Heart left ventricle (tissue), 16 donors: ENCODE measurements around the gene LRP1B. TPM values are rescaled to one million over a fixed set of nuclear protein-coding genes. Genes with fewer than 3 reads are reported as not detected.

Experiments
- ATAC-seq, 4 donors: fragments of 200-7000 bp; cut with Tn5 transposase; one replicate each; pipeline ENCODE4 v1.9.1; 2020 to 2022; ENCODE audit warnings: moderate library complexity in 4 of 4, mild to moderate bottlenecking in 3 of 4, moderate number of reproducible peaks in 1 of 4
- DNase-seq, 5 donors: peaks; one replicate each; pipeline ENCODE4 v3.0.0-alpha.2; 2020
- H3K27ac ChIP-seq, 12 donors: fragments of 200-600 bp; sonication (generic) in 4 of 12; one replicate each; pipeline versions ENCODE4 v1.5.0 to v1.8.0; 2016 to 2022; ENCODE audit warnings: mild to moderate bottlenecking in 2 of 12
- H3K27me3 ChIP-seq, 9 donors: fragments of 200-600 bp; sonication (generic) in 2 of 9; one replicate each; pipeline versions ENCODE4 v1.5.1 to v1.8.0; 2016 to 2022; ENCODE audit warnings: mild to moderate bottlenecking in 3 of 9
- H3K36me3 ChIP-seq, 9 donors: fragments of 200-600 bp; sonication (generic) in 2 of 9; one replicate each; pipeline versions ENCODE4 v1.5.0 to v1.8.0; 2018 to 2022; ENCODE audit warnings: mild to moderate bottlenecking in 2 of 9
- H3K4me1 ChIP-seq, 12 donors: fragments of 200-600 bp; sonication (generic) in 4 of 12; one replicate each; pipeline versions ENCODE4 v1.5.0 to v1.8.0; 2016 to 2022; ENCODE audit warnings: mild to moderate bottlenecking in 3 of 12
- H3K4me3 ChIP-seq, 12 donors: fragments of 200-600 bp; sonication (generic) in 4 of 12; one replicate each; pipeline versions ENCODE4 v1.5.0 to v1.8.0; 2017 to 2022; ENCODE audit warnings: mild to moderate bottlenecking in 9 of 12, moderate library complexity in 4 of 12
- H3K9me3 ChIP-seq, 12 donors: fragments of 200-600 bp; sonication (generic) in 4 of 12; one replicate each; pipeline versions ENCODE4 v1.5.0 to v1.8.0; 2016 to 2022; ENCODE audit warnings: mild to moderate bottlenecking in 1 of 12
- POLR2A ChIP-seq, 2 donors: fragments of 450-650 bp; IDR thresholded peaks; one replicate each; pipeline ENCODE4 v1.6.1; 2017; ENCODE audit warnings: antibody characterized with exemption in 2 of 2, mild to moderate bottlenecking in 2 of 2, moderate library complexity in 2 of 2
- WGBS, 4 donors: extraction: QIAGEN DNeasy Blood & Tissue Kit in 2 of 4; methylation state at CpG; one replicate each; pipeline versions ENCODE4 v1.1.5 to v1.1.7; 2013 to 2018; 5-methylcytosine and 5-hydroxymethylcytosine counted together
- intact Hi-C, 10 donors: fragments of 100-400 bp; cut with DNase I; formaldehyde crosslinking; loops; one replicate each; pipeline versions ENCODE4 v1.11.1 to v1.14.2; 2022
- polyA plus RNA-seq, 2 donors: library from polyadenylated mRNA; stranded (reverse); fragments of 200-250 nt; gene quantifications; one replicate each; pipeline ENCODE4 v1.2.3, GENCODE V29; 2013
- total RNA-seq, 9 donors: library from RNA; depleted of rRNA in 2 of 9; stranded (reverse); fragments of >200 nt in 2 of 9; fragmentation: NEBNext Ultra II Directional in 3 of 9; extraction: Animal tissue kit (Norgen Biotek cat#: 25700) in 3 of 9; gene quantifications; one replicate each; pipeline versions ENCODE4 v1.1.0 to v1.2.4, GENCODE V29; 2016 to 2023
- TF ChIP-seq, protein P1 (sequence below), 12 donors: fragments of 200-600 bp; sonication (generic) in 4 of 12; IDR thresholded peaks; one replicate each; pipeline versions ENCODE4 v1.5.0 to v1.8.0; 2018 to 2022; ENCODE audit warnings: antibody characterized with exemption in 12 of 12, mild to moderate bottlenecking in 5 of 12
- donor health status: ischemic (EF 13 %, LVEDD 7.1; RV severe dilation, severe dysfunction).
- donor health status: healthy with polysubstance abuse.
- donor health status: DM: no; HTN: yes; CAD: no.
- donor health status: DM: no; HTN: no; CAD: no.
- donor health status: ischemic (EF 25% LVEDD 6.9; RV normal size, moderate dysfunction).
- donor health status: ischemic (EF 25% LVEDD 5.7; RV mildly dilated, moderate dysfunction).
- donor health status: healthy.
- donor health status: DM: yes; HTN: yes; CAD: no.
- donor health status: ischemic (EF 35%, LVEDD 5.7; RV mildly dilated, moderate dysfunction).
- donor health status: nonischemic (EF 11% LVEDD 7.7; RV severe dilation, severe dysfunction).
- donor health status: DM: yes; HTN: yes; CAD: no.
- donor health status: PGD.
- donor health status: ischemic (EF 29% LVEDD 5.4; RV normal size, mild dysfunction).
- donor health status: nonischemic (EF 23%, LVEDD 6.1; RV moderate dilation, normal function).

The LRP1B gene
- total and polyA plus RNA-seq, 11 donors = 0.01 to 0.19 (median 0.11) TPM; not detected in 2

DNA sequence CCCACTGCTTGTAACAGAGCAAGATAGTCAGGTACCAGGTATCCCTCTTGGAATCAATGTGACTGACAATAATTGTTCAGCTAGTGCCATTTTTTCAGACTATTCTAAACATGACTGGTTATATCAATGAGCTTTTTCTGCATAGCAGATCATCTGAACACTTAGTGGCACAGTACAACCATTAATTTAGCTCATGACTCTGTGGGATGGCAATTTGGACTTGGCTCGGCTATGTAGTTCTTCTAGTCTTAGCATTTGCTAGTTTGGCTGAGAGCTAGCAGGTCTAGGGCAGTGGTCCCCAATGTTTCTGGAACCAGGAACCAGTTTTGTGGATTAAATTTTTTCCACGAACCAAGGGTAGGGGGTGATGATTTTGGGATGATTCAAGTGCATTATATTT lies 1929.2 kb downstream of the LRP1B start:
- no peak overlapping the region for H3K4me3 ChIP-seq
- TF ChIP-seq, protein P1, sequence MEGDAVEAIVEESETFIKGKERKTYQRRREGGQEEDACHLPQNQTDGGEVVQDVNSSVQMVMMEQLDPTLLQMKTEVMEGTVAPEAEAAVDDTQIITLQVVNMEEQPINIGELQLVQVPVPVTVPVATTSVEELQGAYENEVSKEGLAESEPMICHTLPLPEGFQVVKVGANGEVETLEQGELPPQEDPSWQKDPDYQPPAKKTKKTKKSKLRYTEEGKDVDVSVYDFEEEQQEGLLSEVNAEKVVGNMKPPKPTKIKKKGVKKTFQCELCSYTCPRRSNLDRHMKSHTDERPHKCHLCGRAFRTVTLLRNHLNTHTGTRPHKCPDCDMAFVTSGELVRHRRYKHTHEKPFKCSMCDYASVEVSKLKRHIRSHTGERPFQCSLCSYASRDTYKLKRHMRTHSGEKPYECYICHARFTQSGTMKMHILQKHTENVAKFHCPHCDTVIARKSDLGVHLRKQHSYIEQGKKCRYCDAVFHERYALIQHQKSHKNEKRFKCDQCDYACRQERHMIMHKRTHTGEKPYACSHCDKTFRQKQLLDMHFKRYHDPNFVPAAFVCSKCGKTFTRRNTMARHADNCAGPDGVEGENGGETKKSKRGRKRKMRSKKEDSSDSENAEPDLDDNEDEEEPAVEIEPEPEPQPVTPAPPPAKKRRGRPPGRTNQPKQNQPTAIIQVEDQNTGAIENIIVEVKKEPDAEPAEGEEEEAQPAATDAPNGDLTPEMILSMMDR (IDR thresholded peaks at IDR 0.05) = peak in 1 of 12 donors; percentile 7
- TF ChIP-seq POLR2A (IDR thresholded peaks at IDR 0.05) = no peak
- DNase-seq (no peak), ATAC-seq (peak in 1 of 4 donors; percentile 66)
- H3K9me3 ChIP-seq = peaks cover 0 to 4% (median 0%) of the 10 kb centered on the region in 12 donors
- no peaks in the 10 kb centered on the region for H3K27me3 ChIP-seq
- WGBS, 4 donors = 72 to 76% (median 75%) methylated on average over 2 of the region's 2 CpGs
- no peak overlapping the region for H3K27ac ChIP-seq
- intact Hi-C loops = no loop called here
- no peaks in the 10 kb centered on the region for H3K36me3 ChIP-seq
- H3K4me1 ChIP-seq = no peaks in the 10 kb centered on the region

DNA sequence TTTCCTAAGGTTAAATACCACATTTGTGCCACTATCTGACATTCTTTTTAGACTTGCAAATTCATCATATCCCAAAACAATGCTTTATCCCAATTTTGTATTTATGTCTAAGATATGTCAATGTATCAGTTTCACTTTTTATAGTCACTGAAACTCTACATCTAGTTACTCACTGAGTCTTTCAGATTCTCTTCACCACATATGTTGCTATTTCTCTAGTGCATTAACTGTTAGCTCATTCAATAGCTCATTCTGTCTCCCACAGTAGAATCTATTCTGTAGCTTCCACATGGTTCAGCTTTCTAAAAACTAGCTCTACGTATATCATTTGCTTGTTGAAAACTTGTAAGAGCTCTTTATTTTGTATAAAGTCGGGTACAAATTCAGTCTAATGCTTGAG lies 1930.1 kb downstream of the LRP1B start:
- H3K9me3 ChIP-seq = peaks cover 0 to 4% (median 0%) of the 10 kb centered on the region in 12 donors
- TF ChIP-seq POLR2A (IDR thresholded peaks at IDR 0.05) = no peak
- TF ChIP-seq, protein P1 (IDR thresholded peaks at IDR 0.05) = no peak
- ATAC-seq (no peak), DNase-seq (no peak)
- no peak overlapping the region for H3K4me3 ChIP-seq
- H3K27ac ChIP-seq = no peak overlapping the region
- intact Hi-C loops = no loop called here
- 58 to 79% (median 65%) methylated on average over 2 of the region's 2 CpGs for WGBS, 4 donors
- no peaks in the 10 kb centered on the region for H3K27me3 ChIP-seq
- no peaks in the 10 kb centered on the region for H3K4me1 ChIP-seq
- no peaks in the 10 kb centered on the region for H3K36me3 ChIP-seq

DNA sequence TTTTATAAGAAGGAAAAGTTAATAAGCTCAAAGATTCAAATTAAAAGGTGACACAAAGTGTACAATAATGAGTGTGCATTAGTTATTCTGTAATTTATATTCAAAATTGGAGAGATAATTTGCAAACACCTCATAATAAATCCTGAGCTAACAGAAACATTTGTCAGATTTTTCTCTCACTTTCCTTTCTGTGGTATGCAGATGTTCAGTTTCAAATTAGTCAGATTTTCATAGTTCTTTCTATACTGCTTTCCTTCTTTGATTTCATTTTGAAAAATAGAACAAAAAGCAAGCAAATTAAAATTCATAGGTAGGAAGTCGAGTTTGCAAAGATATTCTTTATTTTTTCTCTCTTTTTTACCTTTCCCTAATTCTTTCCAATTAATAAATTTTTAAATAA lies 1930.5 kb downstream of the LRP1B start:
- no peak overlapping the region for H3K4me3 ChIP-seq
- no peaks in the 10 kb centered on the region for H3K27me3 ChIP-seq
- TF ChIP-seq, protein P1 (IDR thresholded peaks at IDR 0.05) = no peak
- no peak for TF ChIP-seq POLR2A (IDR thresholded peaks at IDR 0.05)
- peaks cover 0 to 4% (median 0%) of the 10 kb centered on the region in 12 donors for H3K9me3 ChIP-seq
- H3K27ac ChIP-seq = no peak overlapping the region
- DNase-seq (no peak), ATAC-seq (no peak)
- 44 to 58% (median 47%) methylated on average over 1 of the region's 1 CpG for WGBS, 4 donors
- intact Hi-C loops = no loop called here
- H3K36me3 ChIP-seq = no peaks in the 10 kb centered on the region
- no peaks in the 10 kb centered on the region for H3K4me1 ChIP-seq

DNA sequence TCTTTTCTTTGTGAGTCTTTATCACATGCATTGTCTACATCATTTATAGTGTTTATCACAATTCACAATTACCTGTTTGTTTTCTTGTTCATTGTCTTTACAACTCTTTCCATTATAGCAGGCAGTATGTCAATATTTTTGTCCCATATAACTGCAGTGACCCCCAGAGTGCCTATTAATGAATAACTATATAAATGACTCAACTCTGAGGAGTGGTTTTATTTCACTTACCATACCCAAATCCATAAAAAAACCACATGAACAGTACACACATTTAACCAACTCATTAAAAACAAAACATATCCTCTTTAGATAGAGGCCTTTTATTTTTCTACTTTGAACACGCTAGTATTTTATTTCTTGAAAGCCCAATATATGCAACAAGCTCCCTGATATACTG lies 1931.5 kb downstream of the LRP1B start:
- intact Hi-C loops = no loop called here
- TF ChIP-seq, protein P1 (IDR thresholded peaks at IDR 0.05) = no peak
- no peak for TF ChIP-seq POLR2A (IDR thresholded peaks at IDR 0.05)
- no peak overlapping the region for H3K4me3 ChIP-seq
- 0 to 84% (median 82%) methylated on average over 1 of the region's 1 CpG for WGBS, 4 donors
- H3K27ac ChIP-seq = no peak overlapping the region
- ATAC-seq = no peak
- H3K27me3 ChIP-seq = no peaks in the 10 kb centered on the region
- peaks cover 0 to 4% (median 0%) of the 10 kb centered on the region in 12 donors for H3K9me3 ChIP-seq
- H3K36me3 ChIP-seq = no peaks in the 10 kb centered on the region
- DNase-seq = no peak
- H3K4me1 ChIP-seq = no peaks in the 10 kb centered on the region
